ENCODE data around the gene DACT2. TPM values are rescaled to one million over a fixed set of nuclear protein-coding genes. Genes with fewer than 3 reads are reported as not detected.

DACT2 gene
- total and polyA plus RNA-seq, 2 experiments from 2014 or later: not detected

GRCh38 chr6:168307695-168308021 lies 11.9 kb downstream of the DACT2 start:
- TF ChIP-seq EZH2 (IDR thresholded peaks at IDR 0.05; ENCODE audit: insufficient read depth, poor library complexity, severe bottlenecking) (no peak), EZH2phosphoT487 (IDR thresholded peaks at IDR 0.05; ENCODE audit: insufficient read depth, low read depth) (no peak)
- Histone ChIP-seq H3K36me3 (ENCODE audit: low read depth) (no peaks in the 10 kb centered on the region), H3K4me3 (no peak overlapping the region), H2AFZ (no peak overlapping the region), H4K20me1 (ENCODE audit: insufficient read depth) (no peaks in the 10 kb centered on the region), H3K27me3 (replicated peaks; ENCODE audit: insufficient read depth) (no peaks in the 10 kb centered on the region), H3K4me2 (ENCODE audit: unreplicated experiment) (no peak overlapping the region), H3K9me3 (ENCODE audit: low read depth) (no peaks in the 10 kb centered on the region), H3K27ac (no peak overlapping the region), H3K9ac (no peak overlapping the region), H3F3A (ENCODE audit: insufficient read depth) (no peaks in the 10 kb centered on the region), H3K79me2 (ENCODE audit: insufficient read depth) (no peaks in the 10 kb centered on the region), H3K9me2 (ENCODE audit: insufficient read depth) (no peaks in the 10 kb centered on the region), H3K4me1 (ENCODE audit: insufficient read depth) (no peaks in the 10 kb centered on the region)
- 88 to 90% methylated on average over 11 to 22 of the region's 22 CpGs for WGBS, 2 experiments (ENCODE audit: low coverage in 1 of 2, low lambda C conversion rate in 2 of 2, missing lambda C conversion rate in 2 of 2)
- no peak for DNase-seq
- in situ Hi-C loops (cut with MboI): no loop called here

GRCh38 chr6:168307015-168307694 lies 12.4 kb downstream of the DACT2 start:
- H3K9ac ChIP-seq: no peak overlapping the region
- H3K27ac ChIP-seq: no peak overlapping the region
- no peak for TF ChIP-seq EZH2phosphoT487 (IDR thresholded peaks at IDR 0.05; ENCODE audit: insufficient read depth, low read depth)
- TF ChIP-seq EZH2 (IDR thresholded peaks at IDR 0.05; ENCODE audit: insufficient read depth, poor library complexity, severe bottlenecking): no peak
- 74 to 81% methylated on average over 27 of the region's 30 CpGs for WGBS, 2 experiments (ENCODE audit: low coverage in 1 of 2, low lambda C conversion rate in 2 of 2, missing lambda C conversion rate in 2 of 2)
- no peak overlapping the region for H2AFZ ChIP-seq
- in situ Hi-C loops (cut with MboI): no loop called here
- DNase-seq: no peak
- no peaks in the 10 kb centered on the region for H3K9me2 ChIP-seq (ENCODE audit: insufficient read depth)
- H3K4me3 ChIP-seq: no peak overlapping the region
- H3K27me3 ChIP-seq (replicated peaks; ENCODE audit: insufficient read depth): no peaks in the 10 kb centered on the region
- no peaks in the 10 kb centered on the region for H3K4me1 ChIP-seq (ENCODE audit: insufficient read depth)
- H3K4me2 ChIP-seq (ENCODE audit: unreplicated experiment): no peak overlapping the region
- no peaks in the 10 kb centered on the region for H3K9me3 ChIP-seq (ENCODE audit: low read depth)
- H3F3A ChIP-seq (ENCODE audit: insufficient read depth): no peaks in the 10 kb centered on the region
- no peaks in the 10 kb centered on the region for H4K20me1 ChIP-seq (ENCODE audit: insufficient read depth)
- H3K36me3 ChIP-seq (ENCODE audit: low read depth): no peaks in the 10 kb centered on the region
- H3K79me2 ChIP-seq (ENCODE audit: insufficient read depth): no peaks in the 10 kb centered on the region

GRCh38 chr6:168305863-168306262 lies 13.7 kb downstream of the DACT2 start:
- Histone ChIP-seq H3K36me3 (ENCODE audit: low read depth) (no peaks in the 10 kb centered on the region), H2AFZ (no peak overlapping the region), H4K20me1 (ENCODE audit: insufficient read depth) (no peaks in the 10 kb centered on the region), H3F3A (ENCODE audit: insufficient read depth) (no peaks in the 10 kb centered on the region), H3K79me2 (ENCODE audit: insufficient read depth) (no peaks in the 10 kb centered on the region), H3K9me2 (ENCODE audit: insufficient read depth) (no peaks in the 10 kb centered on the region), H3K9ac (no peak overlapping the region), H3K27me3 (replicated peaks; ENCODE audit: insufficient read depth) (no peaks in the 10 kb centered on the region), H3K27ac (no peak overlapping the region), H3K4me1 (ENCODE audit: insufficient read depth) (no peaks in the 10 kb centered on the region), H3K9me3 (ENCODE audit: low read depth) (no peaks in the 10 kb centered on the region), H3K4me2 (ENCODE audit: unreplicated experiment) (no peak overlapping the region), H3K4me3 (no peak overlapping the region)
- TF ChIP-seq EZH2 (IDR thresholded peaks at IDR 0.05; ENCODE audit: insufficient read depth, poor library complexity, severe bottlenecking): no peak
- TF ChIP-seq EZH2phosphoT487 (IDR thresholded peaks at IDR 0.05; ENCODE audit: insufficient read depth, low read depth): no peak
- in situ Hi-C loops (cut with MboI): no loop called here
- 48 to 51% methylated on average over 9 of the region's 9 CpGs for WGBS, 2 experiments (ENCODE audit: low coverage in 1 of 2, low lambda C conversion rate in 2 of 2, missing lambda C conversion rate in 2 of 2)
- DNase-seq: no peak

GRCh38 chr6:168305096-168305749 lies 14.4 kb downstream of the DACT2 start:
- Histone ChIP-seq H4K20me1 (ENCODE audit: insufficient read depth) (no peaks in the 10 kb centered on the region), H3K4me2 (ENCODE audit: unreplicated experiment) (no peak overlapping the region), H3K9ac (no peak overlapping the region), H3K36me3 (ENCODE audit: low read depth) (no peaks in the 10 kb centered on the region), H3K9me3 (ENCODE audit: low read depth) (no peaks in the 10 kb centered on the region), H2AFZ (no peak overlapping the region), H3K4me1 (ENCODE audit: insufficient read depth) (no peaks in the 10 kb centered on the region), H3K9me2 (ENCODE audit: insufficient read depth) (no peaks in the 10 kb centered on the region), H3K4me3 (no peak overlapping the region), H3K27ac (no peak overlapping the region), H3F3A (ENCODE audit: insufficient read depth) (no peaks in the 10 kb centered on the region), H3K27me3 (replicated peaks; ENCODE audit: insufficient read depth) (no peaks in the 10 kb centered on the region), H3K79me2 (ENCODE audit: insufficient read depth) (no peaks in the 10 kb centered on the region)
- in situ Hi-C loops (cut with MboI): no loop called here
- no peak for DNase-seq
- no peak for TF ChIP-seq EZH2phosphoT487 (IDR thresholded peaks at IDR 0.05; ENCODE audit: insufficient read depth, low read depth)
- TF ChIP-seq EZH2 (IDR thresholded peaks at IDR 0.05; ENCODE audit: insufficient read depth, poor library complexity, severe bottlenecking): no peak
- 58 to 62% methylated on average over 20 of the region's 20 CpGs for WGBS, 2 experiments (ENCODE audit: low coverage in 1 of 2, low lambda C conversion rate in 2 of 2, missing lambda C conversion rate in 2 of 2)

Measured in GM23248 (cell line).